Measurements from ENCODE around the gene IGDCC3.

The IGDCC3 gene

DNA sequence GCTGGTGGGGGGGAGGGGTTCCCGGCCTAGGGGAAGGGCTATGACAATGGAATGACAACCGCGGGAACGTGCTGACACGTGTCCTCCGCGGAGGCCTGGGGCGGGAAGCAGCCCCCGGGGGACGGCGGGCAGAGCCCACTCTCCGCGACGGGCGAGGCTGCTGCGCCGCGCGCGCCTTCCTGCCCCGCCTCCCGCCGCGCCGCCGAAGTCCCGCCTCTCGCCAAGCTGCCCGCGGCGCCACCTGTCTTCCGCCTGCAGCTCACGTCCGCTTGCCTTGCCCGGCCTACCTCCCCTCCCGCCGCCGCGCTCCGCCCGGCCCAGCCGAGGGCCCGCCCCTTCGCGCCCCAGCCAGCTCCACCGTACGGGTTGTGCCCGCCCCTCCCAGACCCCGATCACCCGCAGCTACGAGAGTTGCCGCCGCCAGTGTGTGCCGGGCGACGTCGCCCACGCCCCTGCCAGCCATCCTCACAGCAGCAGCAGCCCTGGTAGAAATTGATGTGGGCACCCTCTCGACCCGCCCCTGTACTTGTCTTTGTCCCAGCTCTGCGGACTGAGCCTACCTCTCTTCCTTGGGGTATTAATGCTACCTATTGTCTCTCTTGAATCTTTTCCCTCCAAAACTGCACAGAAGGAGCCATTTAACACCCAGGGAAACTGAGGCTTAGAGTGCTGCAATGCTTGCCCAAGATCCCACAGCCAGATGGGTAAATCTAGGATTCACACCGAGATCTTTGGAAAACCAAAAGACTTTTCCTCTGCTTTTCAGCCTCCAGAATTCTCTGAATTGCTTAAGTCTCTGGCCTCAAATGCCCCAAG lies 90.9 kb downstream of the IGDCC3 start, which contains the start of gene PARP16:
Gene PARP16 (minus strand): TSS at position 180 of the 816 bp plus-strand sequence. CDS start 457 bp downstream, outside the sequence.
- peak; percentile 96 for DNase-seq (ENCODE audit: low spot score)

DNA sequence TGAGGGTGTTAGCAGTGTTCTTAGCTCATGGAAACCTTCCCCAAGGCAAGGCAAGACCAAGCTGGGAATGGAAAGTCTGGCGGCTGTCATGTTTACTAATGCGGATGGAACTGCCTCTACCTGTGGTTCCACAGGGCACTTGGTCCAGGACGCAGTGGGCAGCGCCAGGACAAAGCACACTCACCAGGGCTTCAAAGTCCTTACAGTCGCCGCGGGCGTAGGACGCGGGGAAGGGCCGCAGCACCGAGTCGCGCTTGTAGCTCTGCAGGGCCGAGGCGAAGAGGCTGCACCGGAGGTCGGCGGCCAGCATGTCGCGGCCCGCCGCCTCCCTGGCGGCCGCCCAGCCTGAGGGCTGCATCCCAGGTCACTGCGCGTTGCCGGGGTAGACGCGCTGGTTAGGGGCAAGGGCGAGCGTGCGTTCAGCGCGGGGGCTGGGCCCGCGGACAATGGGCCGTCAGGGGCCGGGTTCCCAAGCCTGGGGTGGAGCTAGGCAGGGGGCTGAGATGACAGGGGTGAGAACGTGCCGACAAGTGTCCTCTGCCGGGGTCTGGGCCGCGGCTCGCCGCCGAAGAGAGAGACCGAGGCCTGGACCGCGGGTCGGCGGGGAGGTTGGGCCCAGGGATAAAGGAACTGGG lies 91.6 kb downstream of the IGDCC3 start:
- no peak for DNase-seq (ENCODE audit: low spot score)

DNA sequence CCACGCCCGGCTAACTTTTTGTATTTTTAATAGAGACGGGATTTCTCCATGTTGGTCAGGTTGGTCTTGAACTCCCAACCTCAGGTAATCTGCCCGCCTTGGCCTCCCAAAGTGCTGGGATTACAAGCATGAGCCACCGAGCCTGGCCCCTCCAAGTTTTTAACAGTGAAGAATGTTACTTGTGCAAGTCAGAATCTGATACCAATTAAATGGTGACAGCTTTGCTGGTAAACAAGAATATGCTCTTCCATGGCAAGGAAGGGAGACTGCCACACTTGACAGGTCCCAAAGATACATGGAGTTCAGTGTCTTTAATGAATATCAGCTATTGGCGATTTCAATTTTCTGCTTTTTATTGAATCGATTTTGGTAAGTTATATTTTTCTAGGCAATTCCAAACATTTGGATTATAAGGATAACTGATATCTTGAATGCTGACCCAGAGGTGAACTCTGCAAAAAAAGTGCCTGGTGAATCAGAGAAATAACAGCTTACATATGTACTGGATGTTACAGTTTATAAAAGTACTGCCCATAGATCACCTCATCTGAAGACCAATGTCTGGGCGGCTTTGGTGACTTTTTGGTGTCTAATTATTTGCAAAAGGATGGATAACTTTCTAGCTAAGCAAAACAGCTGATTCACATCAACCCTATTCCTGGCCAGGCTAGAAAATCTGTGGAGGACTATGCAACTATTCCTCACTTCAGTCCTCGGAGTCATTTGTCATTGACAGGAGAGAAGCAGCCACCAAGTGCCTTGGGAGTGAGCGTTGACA lies 92.3 kb downstream of the IGDCC3 start:
- DNase-seq (ENCODE audit: low spot score): no peak

DNA sequence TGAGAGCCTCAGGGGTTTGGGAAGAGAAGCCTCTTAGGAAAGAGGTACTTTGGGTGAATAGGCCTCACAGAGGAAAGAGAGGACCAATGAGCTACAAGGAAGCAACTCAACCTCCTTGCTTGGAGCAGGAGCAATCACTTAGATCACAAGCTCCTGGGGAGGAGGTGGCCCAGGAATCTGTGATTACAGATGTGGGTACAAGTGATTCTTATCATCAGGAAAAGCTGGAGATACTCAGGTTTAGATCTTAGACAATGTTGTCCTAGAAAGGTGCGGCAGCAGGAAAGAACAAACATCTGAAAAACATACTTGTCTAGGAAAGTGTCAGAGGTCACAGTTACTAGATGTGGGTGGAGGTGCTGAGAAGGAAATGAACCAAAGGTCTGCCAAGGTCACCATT lies 99.3 kb downstream of the IGDCC3 start:
- no peak for DNase-seq (ENCODE audit: low spot score)

All from ecto neural progenitor cell (in vitro differentiated cells).